ENCODE measurements around the gene ZNF804B.

Gene ZNF804B

DNA sequence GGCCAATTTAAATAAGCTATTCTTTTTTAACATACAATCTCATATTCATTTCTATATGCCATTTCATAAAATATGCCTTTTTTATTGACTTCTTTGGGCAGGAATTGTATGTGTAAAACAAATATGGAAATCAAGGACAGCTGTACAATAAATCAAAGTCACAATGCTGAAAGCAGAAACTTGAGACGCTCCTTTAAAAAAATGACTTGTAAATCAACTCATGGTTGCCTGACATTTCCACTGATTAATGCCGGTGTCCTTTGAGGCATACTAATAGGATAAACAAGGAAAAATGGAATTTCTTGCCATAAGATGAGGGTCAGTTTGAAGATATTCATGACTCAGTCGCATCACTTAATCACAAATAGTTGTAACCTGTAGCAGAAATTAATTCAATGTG, 283.4 kb downstream of the ZNF804B start:
- no peak for TF ChIP-seq RARB (CRISPR knock-in tag; IDR thresholded peaks at IDR 0.05)
- TF ChIP-seq, protein P1, sequence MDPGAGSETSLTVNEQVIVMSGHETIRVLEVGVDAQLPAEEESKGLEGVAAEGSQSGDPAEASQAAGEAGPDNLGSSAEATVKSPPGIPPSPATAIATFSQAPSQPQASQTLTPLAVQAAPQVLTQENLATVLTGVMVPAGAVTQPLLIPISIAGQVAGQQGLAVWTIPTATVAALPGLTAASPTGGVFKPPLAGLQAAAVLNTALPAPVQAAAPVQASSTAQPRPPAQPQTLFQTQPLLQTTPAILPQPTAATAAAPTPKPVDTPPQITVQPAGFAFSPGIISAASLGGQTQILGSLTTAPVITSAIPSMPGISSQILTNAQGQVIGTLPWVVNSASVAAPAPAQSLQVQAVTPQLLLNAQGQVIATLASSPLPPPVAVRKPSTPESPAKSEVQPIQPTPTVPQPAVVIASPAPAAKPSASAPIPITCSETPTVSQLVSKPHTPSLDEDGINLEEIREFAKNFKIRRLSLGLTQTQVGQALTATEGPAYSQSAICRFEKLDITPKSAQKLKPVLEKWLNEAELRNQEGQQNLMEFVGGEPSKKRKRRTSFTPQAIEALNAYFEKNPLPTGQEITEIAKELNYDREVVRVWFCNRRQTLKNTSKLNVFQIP (CRISPR knock-in tag; IDR thresholded peaks at IDR 0.05; ENCODE audit: borderline replicate concordance, low read depth), result no peak
- TF ChIP-seq BACH2 (CRISPR knock-in tag; IDR thresholded peaks at IDR 0.05; ENCODE audit: borderline replicate concordance), result no peak
- no peak for TF ChIP-seq CREB5 (CRISPR knock-in tag; IDR thresholded peaks at IDR 0.05; ENCODE audit: low read depth)
- no peak for TF ChIP-seq ISL1 (CRISPR knock-in tag; IDR thresholded peaks at IDR 0.05)
- TF ChIP-seq ARNTL (CRISPR knock-in tag; IDR thresholded peaks at IDR 0.05; ENCODE audit: borderline replicate concordance, low read depth), result no peak
- no peak for TF ChIP-seq GLIS3 (CRISPR knock-in tag; IDR thresholded peaks at IDR 0.05)
- no peak for ATAC-seq

DNA sequence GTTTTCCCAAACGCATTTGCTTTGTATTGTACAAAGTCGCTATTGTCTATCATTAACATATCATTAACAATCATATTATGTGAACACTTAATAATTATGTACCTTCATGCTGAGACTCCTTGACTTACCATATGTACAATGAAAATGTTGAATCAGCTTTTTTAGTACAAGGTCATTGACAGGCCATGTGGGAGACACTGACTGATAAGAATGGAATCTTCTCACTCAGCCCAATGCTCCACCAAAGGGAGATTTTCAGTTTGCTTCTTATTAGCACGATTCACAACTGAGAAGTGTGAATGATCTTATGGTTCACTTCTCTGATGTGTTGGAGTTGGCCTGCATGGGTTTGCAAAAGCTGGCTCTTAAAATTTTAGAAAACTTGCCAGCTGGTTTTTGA, 289.5 kb downstream of the ZNF804B start:
- TF ChIP-seq ESRRG (CRISPR knock-in tag; IDR thresholded peaks at IDR 0.05), result no peak
- TF ChIP-seq BACH2 (CRISPR knock-in tag; IDR thresholded peaks at IDR 0.05; ENCODE audit: borderline replicate concordance), result no peak
- no peak for TF ChIP-seq TOX (CRISPR knock-in tag; IDR thresholded peaks at IDR 0.05; ENCODE audit: borderline replicate concordance)
- TF ChIP-seq, protein P1 (CRISPR knock-in tag; IDR thresholded peaks at IDR 0.05; ENCODE audit: borderline replicate concordance, low read depth), result no peak
- no peak for TF ChIP-seq ZC3H10 (CRISPR knock-in tag; IDR thresholded peaks at IDR 0.05)
- TF ChIP-seq PPARA (CRISPR knock-in tag; IDR thresholded peaks at IDR 0.05; ENCODE audit: borderline replicate concordance), result no peak
- no peak for TF ChIP-seq ZNF565 (CRISPR knock-in tag; conservative IDR thresholded peaks at IDR 0.05; ENCODE audit: low read depth)
- TF ChIP-seq, protein P2, sequence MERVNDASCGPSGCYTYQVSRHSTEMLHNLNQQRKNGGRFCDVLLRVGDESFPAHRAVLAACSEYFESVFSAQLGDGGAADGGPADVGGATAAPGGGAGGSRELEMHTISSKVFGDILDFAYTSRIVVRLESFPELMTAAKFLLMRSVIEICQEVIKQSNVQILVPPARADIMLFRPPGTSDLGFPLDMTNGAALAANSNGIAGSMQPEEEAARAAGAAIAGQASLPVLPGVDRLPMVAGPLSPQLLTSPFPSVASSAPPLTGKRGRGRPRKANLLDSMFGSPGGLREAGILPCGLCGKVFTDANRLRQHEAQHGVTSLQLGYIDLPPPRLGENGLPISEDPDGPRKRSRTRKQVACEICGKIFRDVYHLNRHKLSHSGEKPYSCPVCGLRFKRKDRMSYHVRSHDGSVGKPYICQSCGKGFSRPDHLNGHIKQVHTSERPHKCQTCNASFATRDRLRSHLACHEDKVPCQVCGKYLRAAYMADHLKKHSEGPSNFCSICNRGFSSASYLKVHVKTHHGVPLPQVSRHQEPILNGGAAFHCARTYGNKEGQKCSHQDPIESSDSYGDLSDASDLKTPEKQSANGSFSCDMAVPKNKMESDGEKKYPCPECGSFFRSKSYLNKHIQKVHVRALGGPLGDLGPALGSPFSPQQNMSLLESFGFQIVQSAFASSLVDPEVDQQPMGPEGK (CRISPR knock-in tag; IDR thresholded peaks at IDR 0.05; ENCODE audit: borderline replicate concordance), result no peak
- TF ChIP-seq SNAI2 (CRISPR knock-in tag; IDR thresholded peaks at IDR 0.05), result no peak
- TF ChIP-seq RARB (CRISPR knock-in tag; IDR thresholded peaks at IDR 0.05), result no peak
- TF ChIP-seq ISL1 (CRISPR knock-in tag; IDR thresholded peaks at IDR 0.05), result no peak
- TF ChIP-seq ZFP3 (CRISPR knock-in tag; IDR thresholded peaks at IDR 0.05), result no peak
- TF ChIP-seq TCF4 (CRISPR knock-in tag; IDR thresholded peaks at IDR 0.05; ENCODE audit: borderline replicate concordance), result no peak
- no peak for TF ChIP-seq GLIS3 (CRISPR knock-in tag; IDR thresholded peaks at IDR 0.05)
- TF ChIP-seq CSDC2 (CRISPR knock-in tag; IDR thresholded peaks at IDR 0.05), result no peak
- TF ChIP-seq ZNF8 (CRISPR knock-in tag; IDR thresholded peaks at IDR 0.05), result no peak
- no peak for TF ChIP-seq ZFP30 (CRISPR knock-in tag; IDR thresholded peaks at IDR 0.05)
- TF ChIP-seq ARNTL (CRISPR knock-in tag; IDR thresholded peaks at IDR 0.05; ENCODE audit: borderline replicate concordance, low read depth), result no peak
- no peak for TF ChIP-seq CSRNP3 (CRISPR knock-in tag; IDR thresholded peaks at IDR 0.05)
- TF ChIP-seq CREB5 (CRISPR knock-in tag; IDR thresholded peaks at IDR 0.05; ENCODE audit: low read depth), result no peak
- ATAC-seq, result no peak

GRCh38 chr7:89053130-89053529, 293.6 kb downstream of the ZNF804B start:
- TF ChIP-seq GLIS3 (CRISPR knock-in tag; IDR thresholded peaks at IDR 0.05) (no peak), RARB (CRISPR knock-in tag; IDR thresholded peaks at IDR 0.05) (no peak), ARNTL (CRISPR knock-in tag; IDR thresholded peaks at IDR 0.05; ENCODE audit: borderline replicate concordance, low read depth) (no peak), SNAI2 (CRISPR knock-in tag; IDR thresholded peaks at IDR 0.05) (no peak), ZNF70 (CRISPR knock-in tag; IDR thresholded peaks at IDR 0.05) (no peak), TCF4 (CRISPR knock-in tag; IDR thresholded peaks at IDR 0.05; ENCODE audit: borderline replicate concordance) (no peak), ESRRG (CRISPR knock-in tag; IDR thresholded peaks at IDR 0.05) (no peak), ISL1 (CRISPR knock-in tag; IDR thresholded peaks at IDR 0.05) (no peak), ZNF8 (CRISPR knock-in tag; IDR thresholded peaks at IDR 0.05) (no peak), CSDC2 (CRISPR knock-in tag; IDR thresholded peaks at IDR 0.05) (no peak)
- TF ChIP-seq, protein P2 (CRISPR knock-in tag; IDR thresholded peaks at IDR 0.05; ENCODE audit: borderline replicate concordance), result no peak
- ATAC-seq, result no peak

All from SK-N-SH treated with all-trans-retinoic acid at 6 μM for 48 hours (cell line).